ENCODE results near the gene ZNF423.

DNA sequence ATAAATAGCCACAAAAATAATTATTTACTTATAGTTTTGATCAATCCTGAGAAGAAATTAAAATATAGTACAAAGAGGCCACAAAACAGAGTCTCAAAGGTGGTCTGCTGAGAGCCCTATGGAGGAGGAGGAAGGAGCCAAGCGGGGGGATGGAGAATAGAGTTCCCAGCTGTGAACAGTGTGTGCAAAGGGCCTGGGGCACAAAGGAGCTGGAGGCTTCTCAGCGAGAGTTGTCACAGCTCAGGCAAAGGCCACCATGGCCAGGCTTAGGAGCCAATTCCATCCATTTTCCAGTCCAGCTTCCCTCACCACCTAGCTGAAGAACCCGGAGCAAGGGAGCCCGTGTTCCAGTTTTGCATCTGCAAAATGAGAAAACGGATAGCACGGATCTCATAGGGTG lies 5.4 kb upstream of the ZNF423 start:
- TF ChIP-seq, protein P1, sequence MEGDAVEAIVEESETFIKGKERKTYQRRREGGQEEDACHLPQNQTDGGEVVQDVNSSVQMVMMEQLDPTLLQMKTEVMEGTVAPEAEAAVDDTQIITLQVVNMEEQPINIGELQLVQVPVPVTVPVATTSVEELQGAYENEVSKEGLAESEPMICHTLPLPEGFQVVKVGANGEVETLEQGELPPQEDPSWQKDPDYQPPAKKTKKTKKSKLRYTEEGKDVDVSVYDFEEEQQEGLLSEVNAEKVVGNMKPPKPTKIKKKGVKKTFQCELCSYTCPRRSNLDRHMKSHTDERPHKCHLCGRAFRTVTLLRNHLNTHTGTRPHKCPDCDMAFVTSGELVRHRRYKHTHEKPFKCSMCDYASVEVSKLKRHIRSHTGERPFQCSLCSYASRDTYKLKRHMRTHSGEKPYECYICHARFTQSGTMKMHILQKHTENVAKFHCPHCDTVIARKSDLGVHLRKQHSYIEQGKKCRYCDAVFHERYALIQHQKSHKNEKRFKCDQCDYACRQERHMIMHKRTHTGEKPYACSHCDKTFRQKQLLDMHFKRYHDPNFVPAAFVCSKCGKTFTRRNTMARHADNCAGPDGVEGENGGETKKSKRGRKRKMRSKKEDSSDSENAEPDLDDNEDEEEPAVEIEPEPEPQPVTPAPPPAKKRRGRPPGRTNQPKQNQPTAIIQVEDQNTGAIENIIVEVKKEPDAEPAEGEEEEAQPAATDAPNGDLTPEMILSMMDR (IDR thresholded peaks at IDR 0.05): no peak
- no peak for TF ChIP-seq POLR2A (IDR thresholded peaks at IDR 0.05)
